SK-N-SH (cell line): Measurements from ENCODE around the gene UBN1. TPM values are rescaled to one million over a fixed set of nuclear protein-coding genes. Genes with fewer than 3 reads are reported as not detected.

ENCODE experiments used
- CTCF ChIA-PET: fragments of 300-600, 350-600 bp; formaldehyde crosslinking; extraction: SDS; loops from one replicate; lab custom pipeline; 2021; lab: Yijun Ruan, JAX
- POLR2A ChIA-PET: fragments of 350-600 bp; sonication (Branson Sonifier 250); formaldehyde crosslinking; extraction: SDS; loops from one replicate; lab custom pipeline; 2020; ENCODE audit warnings: antibody characterized with exemption, inconsistent platforms; lab: Yijun Ruan, JAX
- DNase-seq: peaks from one replicate; pipeline ENCODE4 v3.0.0; 2012
- H2AFZ ChIP-seq: fragments of 200-600 bp; sonication (generic); 2 replicates; pipeline ENCODE4 v1.8.1; 2016; ENCODE audit warnings: antibody characterized with exemption, mild to moderate bottlenecking, low read depth
- H3F3A ChIP-seq: fragments of 200-600 bp; sonication (generic); replicated peaks from 2 replicates; pipeline ENCODE3; 2016; ENCODE audit warnings: antibody characterized with exemption, mild to moderate bottlenecking; ENCODE audit not compliant: insufficient read depth
- H3K27ac ChIP-seq, 2 experiments: fragments of 200-500 bp in 1 of 2; fragments of 200-600 bp in 1 of 2; sonication (Bioruptor generic) in 1 of 2; sonication (generic), shearing (Covaris generic) in 1 of 2; 2 replicates each; pipeline versions ENCODE4 v1.5.1 to v1.6.1; 2014 to 2016; ENCODE audit warnings: low read depth in 2 of 2, inconsistent platforms in 1 of 2, low read length in 1 of 2, mild to moderate bottlenecking in 1 of 2, mixed read lengths in 1 of 2
- H3K27me3 ChIP-seq: fragments of 200-600 bp; sonication (generic), shearing (Covaris generic); 2 replicates; pipeline ENCODE4 v1.6.1; 2016; ENCODE audit warnings: mixed run types; ENCODE audit not compliant: insufficient read depth
- H3K36me3 ChIP-seq, 2 experiments: fragments of 200-500 bp in 1 of 2; fragments of 200-600 bp in 1 of 2; sonication (Bioruptor generic) in 1 of 2; sonication (generic) in 1 of 2; replicated peaks in 1 of 2; 2 replicates each; pipeline versions ENCODE3 to v1.5.1; 2014 to 2016; ENCODE audit warnings: low read length in 1 of 2, mild to moderate bottlenecking in 1 of 2; ENCODE audit not compliant: insufficient read depth in 2 of 2, control insufficient read depth in 1 of 2
- H3K4me1 ChIP-seq, 2 experiments: fragments of 200-500 bp in 1 of 2; fragments of 200-600 bp in 1 of 2; sonication (Bioruptor generic) in 1 of 2; sonication (generic), shearing (Covaris generic) in 1 of 2; 2 replicates each; pipeline versions ENCODE4 v1.5.1 to v1.6.1; 2014 to 2016; ENCODE audit warnings: low read depth in 1 of 2, low read length in 1 of 2, mixed run types in 1 of 2; ENCODE audit not compliant: insufficient read depth in 2 of 2, control insufficient read depth in 1 of 2
- H3K4me2 ChIP-seq: fragments of 200-600 bp; sonication (generic), shearing (Covaris generic); 2 replicates; pipeline ENCODE4 v1.6.1; 2017; ENCODE audit warnings: mixed run types
- H3K4me3 ChIP-seq, 2 experiments: fragments of 200-500 bp in 1 of 2; fragments of 200-600 bp in 1 of 2; sonication (Bioruptor generic) in 1 of 2; sonication (generic), shearing (Covaris generic) in 1 of 2; 2 replicates each; pipeline versions ENCODE4 v1.5.1 to v1.8.1; 2014 to 2016; ENCODE audit warnings: low read depth in 2 of 2, inconsistent platforms in 1 of 2, low read length in 1 of 2, mild to moderate bottlenecking in 1 of 2, mixed read lengths in 1 of 2, moderate library complexity in 1 of 2
- H3K79me2 ChIP-seq: fragments of 200-600 bp; sonication (generic); 2 replicates; pipeline ENCODE4 v1.8.1; 2017; ENCODE audit warnings: mild to moderate bottlenecking; ENCODE audit not compliant: insufficient read depth
- H3K9ac ChIP-seq: fragments of 200-600 bp; sonication (generic); 2 replicates; pipeline ENCODE4 v1.6.1; 2017; ENCODE audit warnings: mixed run types
- H3K9me2 ChIP-seq: fragments of 200-600 bp; sonication (generic); 2 replicates; pipeline ENCODE4 v1.6.1; 2017; ENCODE audit warnings: mixed run types
- H3K9me3 ChIP-seq: fragments of 200-600 bp; sonication (generic); 2 replicates; pipeline ENCODE4 v1.6.1; 2017; ENCODE audit warnings: mixed run types, mild to moderate bottlenecking, moderate library complexity
- H4K20me1 ChIP-seq: fragments of 200-600 bp; sonication (generic); 2 replicates; pipeline ENCODE4 v1.6.1; 2017; ENCODE audit warnings: mild to moderate bottlenecking, mixed run types; ENCODE audit not compliant: insufficient read depth
- ELF1 ChIP-seq: IDR thresholded peaks from 2 replicates; pipeline ENCODE4 v1.4.0; 2012
- EP300 ChIP-seq, 2 experiments: IDR thresholded peaks; 2 replicates each; pipeline versions ENCODE4 v1.4.0 to v1.6.1; 2012; ENCODE audit warnings: borderline replicate concordance in 1 of 2, low read depth in 1 of 2, low read length in 1 of 2
- FOSL2 ChIP-seq: IDR thresholded peaks from 2 replicates; pipeline ENCODE4 v1.4.0; 2012; ENCODE audit warnings: low read depth, mild to moderate bottlenecking, moderate library complexity, borderline replicate concordance
- JUND ChIP-seq: IDR thresholded peaks from 2 replicates; pipeline ENCODE4 v1.4.0; 2012
- MEF2A ChIP-seq: IDR thresholded peaks from 2 replicates; pipeline ENCODE4 v1.4.0; 2012; ENCODE audit warnings: low read depth, borderline replicate concordance
- MXI1 ChIP-seq: IDR thresholded peaks from 2 replicates; pipeline ENCODE4 v1.6.1; 2012; ENCODE audit warnings: mild to moderate bottlenecking, low read depth, low read length, improper control_type of control experiment
- NFIC ChIP-seq: IDR thresholded peaks from 2 replicates; pipeline ENCODE4 v1.4.0; 2012; ENCODE audit warnings: borderline replicate concordance
- POLR2AphosphoS5 ChIP-seq: IDR thresholded peaks from 2 replicates; pipeline ENCODE4 v1.6.1; 2012; ENCODE audit warnings: low read depth, low read length
- RAD21 ChIP-seq: IDR thresholded peaks from 2 replicates; pipeline ENCODE4 v1.6.1; 2012; ENCODE audit warnings: mild to moderate bottlenecking, low read length
- RCOR1 ChIP-seq: fragments of 150-350 bp; IDR thresholded peaks from 2 replicates; pipeline ENCODE4 v1.6.1; 2017; ENCODE audit warnings: antibody characterized with exemption, low read length
- REST ChIP-seq: IDR thresholded peaks from 2 replicates; pipeline ENCODE4 v1.6.1; 2012; ENCODE audit warnings: mild to moderate bottlenecking, low read depth, low read length, moderate library complexity
- RFX5 ChIP-seq: IDR thresholded peaks from 2 replicates; pipeline ENCODE4 v1.6.1; 2012; ENCODE audit warnings: mild to moderate bottlenecking, improper control_type of control experiment, low read length
- TAF1 ChIP-seq: IDR thresholded peaks from 2 replicates; pipeline ENCODE4 v1.6.1; 2012; ENCODE audit warnings: low read depth, mild to moderate bottlenecking, low read length, moderate library complexity, borderline replicate concordance
- TEAD4 ChIP-seq: IDR thresholded peaks from 2 replicates; pipeline ENCODE4 v1.4.0; 2012; ENCODE audit warnings: mild to moderate bottlenecking, borderline replicate concordance; ENCODE audit not compliant: insufficient read depth
- USF1 ChIP-seq: IDR thresholded peaks from 2 replicates; pipeline ENCODE4 v1.4.0; 2012; ENCODE audit warnings: low read depth, borderline replicate concordance
- USF2 ChIP-seq: fragments of 150-350 bp; IDR thresholded peaks from 2 replicates; pipeline ENCODE4 v1.6.1; 2017; ENCODE audit warnings: antibody characterized with exemption, low read length, low read depth, borderline replicate concordance
- ZBTB33 ChIP-seq: IDR thresholded peaks from 2 replicates; pipeline ENCODE4 v1.4.0; 2012; ENCODE audit warnings: low read depth, borderline replicate concordance
- WGBS: methylation state at CpG from one replicate; pipeline ENCODE4 v1.1.6; 2017; ENCODE audit warnings: low lambda C conversion rate; 5-methylcytosine and 5-hydroxymethylcytosine counted together
- polyA plus RNA-seq, 3 experiments: library from polyadenylated mRNA; depleted of rRNA; stranded (reverse); fragments of >200 nt; gene quantifications; 2 replicates each; pipeline ENCODE4 v1.2.3, GENCODE V29; 2012

The UBN1 gene
- polyA plus RNA-seq, 1 of the 3 experiments (the other 2 are of a cell fraction), result 10.9 TPM

- TF ChIP-seq JUND (no peak), RFX5 (no peak), ELF1 (no peak)
- TF ChIP-seq, all 33 proteins: peak for 0
Measured at GRCh38 chr16:4833584-4833983, 13.7 kb upstream of the UBN1 start (continued).

- no peak overlapping the region for H3K27ac ChIP-seq
- H3K4me2 ChIP-seq, result no peak overlapping the region
- no peak overlapping the region for H3K9ac ChIP-seq
- H3K4me1 ChIP-seq, result peaks cover 0 to 2% of the 10 kb centered on the region in 2 experiments; a peak in 1 of 4 replicates
- 93% methylated on average over 2 of the region's 2 CpGs for WGBS
- DNase-seq, result no peak
- no peak overlapping the region for H2AFZ ChIP-seq
- no peaks in the 10 kb centered on the region for H3K9me3 ChIP-seq
- H3K79me2 ChIP-seq, result peaks cover 45% of the 10 kb centered on the region
- peaks cover 39 to 57% of the 10 kb centered on the region in 2 experiments for H3K36me3 ChIP-seq
- CTCF ChIA-PET, result no interaction called here
- TF ChIP-seq MXI1 (no peak), FOSL2 (no peak), NFIC (no peak), RAD21 (no peak), USF2 (no peak), MEF2A (no peak), REST (no peak), TEAD4 (no peak), USF1 (no peak), RCOR1 (no peak), POLR2AphosphoS5 (no peak), ZBTB33 (no peak), TAF1 (no peak), EP300 (IDR thresholded peaks at IDR 0.05; ENCODE audit: borderline replicate concordance in 1 of 2, low read depth in 1 of 2, low read length in 1 of 2) (no peak)
- TF ChIP-seq, all 33 proteins: peak for 0
- Histone ChIP-seq H3K4me3 (no peak overlapping the region), H3K9me2 (no peaks in the 10 kb centered on the region), H3F3A (peaks cover 11% of the 10 kb centered on the region), H4K20me1 (peaks cover 14% of the 10 kb centered on the region), H3K27me3 (no peaks in the 10 kb centered on the region)
- POLR2A ChIA-PET, result no interaction called here
Measured at GRCh38 chr16:4836727-4837126, 10.6 kb upstream of the UBN1 start.
